WTC11 (cell line): Measurements from ENCODE around the gene PAPLN. TPM values are rescaled to one million over a fixed set of nuclear protein-coding genes. Genes with fewer than 3 reads are reported as not detected.

Experiments used
- ATAC-seq: fragments of 200-7000 bp; cut with Tn5 transposase; 2 replicates; pipeline ENCODE4 v1.10.0; 2021; ENCODE audit warnings: mild to moderate bottlenecking, moderate library complexity
- CTCF ChIA-PET: fragments of 300-600 bp; sonication (Branson Sonifier 250); formaldehyde crosslinking; loops from one replicate; lab custom pipeline; 2021; ENCODE audit warnings: antibody characterized with exemption; lab: Charles Lee
- POLR2A ChIA-PET: fragments of 350-600 bp; sonication (Branson Sonifier 250); formaldehyde crosslinking; loops from one replicate; lab custom pipeline; 2021; ENCODE audit warnings: antibody characterized with exemption; lab: Charles Lee
- DNase-seq: peaks from one replicate; pipeline ENCODE4 v3.0.0; 2021; ENCODE audit warnings: low spot score
- H3K27ac Mint-ChIP-seq: 2 replicates; pipeline ENCODE4 v1.8.0; 2021; ENCODE audit warnings: mixed read lengths
- H3K27me3 Mint-ChIP-seq: 2 replicates; pipeline ENCODE4 v1.8.0; 2021; ENCODE audit warnings: low read depth, mild to moderate bottlenecking, moderate library complexity, mixed read lengths
- H3K36me3 Mint-ChIP-seq: 2 replicates; pipeline ENCODE4 v1.8.0; 2021; ENCODE audit warnings: mixed read lengths
- H3K4me1 Mint-ChIP-seq: 2 replicates; pipeline ENCODE4 v1.8.0; 2022; ENCODE audit warnings: mixed read lengths
- H3K4me3 Mint-ChIP-seq: 2 replicates; pipeline ENCODE4 v1.8.0; 2021; ENCODE audit warnings: mild to moderate bottlenecking, moderate library complexity, mixed read lengths
- H3K9me3 Mint-ChIP-seq: 2 replicates; pipeline ENCODE4 v1.8.0; 2021; ENCODE audit warnings: mixed read lengths
- ETV6 ChIP-seq: sonication (generic); formaldehyde crosslinking; IDR thresholded peaks from 2 replicates; pipeline ENCODE4 v1.8.1; 2022; ENCODE audit warnings: mild to moderate bottlenecking, missing genetic modification reagents
- FOXJ3 ChIP-seq: sonication (generic); formaldehyde crosslinking; IDR thresholded peaks from 2 replicates; pipeline ENCODE4 v1.9.0; 2021; ENCODE audit warnings: missing genetic modification reagents, mild to moderate bottlenecking, borderline replicate concordance
- FOXK1 ChIP-seq: sonication (generic); formaldehyde crosslinking; IDR thresholded peaks from 2 replicates; pipeline ENCODE4 v1.8.0; 2022; ENCODE audit warnings: mild to moderate bottlenecking, moderate library complexity, missing genetic modification reagents
- HMGXB4 ChIP-seq: sonication (generic); formaldehyde crosslinking; IDR thresholded peaks from 2 replicates; pipeline ENCODE4 v1.8.1; 2023; ENCODE audit warnings: mild to moderate bottlenecking, moderate library complexity, missing genetic modification reagents
- MAX ChIP-seq: sonication (generic); formaldehyde crosslinking; IDR thresholded peaks from 2 replicates; pipeline ENCODE4 v1.8.0; 2022; ENCODE audit warnings: mild to moderate bottlenecking, missing genetic modification reagents
- NFATC4 ChIP-seq: fragments of 250-450 bp; sonication (Bioruptor Pico); IDR thresholded peaks from 2 replicates; pipeline ENCODE4 v1.9.0; 2021; ENCODE audit warnings: mild to moderate bottlenecking
- ZNF121 ChIP-seq: sonication (generic); formaldehyde crosslinking; IDR thresholded peaks from 2 replicates; pipeline ENCODE4 v1.8.0; 2023; ENCODE audit warnings: missing genetic modification reagents
- ZNF532 ChIP-seq: fragments of 250-450 bp; sonication (Bioruptor Pico); IDR thresholded peaks from 2 replicates; pipeline ENCODE4 v1.9.0; 2021; ENCODE audit warnings: mild to moderate bottlenecking, borderline replicate concordance
- total RNA-seq: library from RNA; stranded (reverse); gene quantifications from 3 replicates; pipeline ENCODE4 v1.2.3, GENCODE V29; 2021
- TF ChIP-seq, protein P1 (sequence below): fragments of 250-450 bp; sonication (Bioruptor Pico); IDR thresholded peaks from 2 replicates; pipeline ENCODE4 v1.9.0; 2021; ENCODE audit warnings: moderate library complexity, mild to moderate bottlenecking, inconsistent platforms, borderline replicate concordance
- TF ChIP-seq, protein P2 (sequence below): fragments of 250-450 bp; sonication (Bioruptor Pico); conservative IDR thresholded peaks from 2 replicates; pipeline ENCODE4 v1.9.0; 2021; ENCODE audit warnings: mild to moderate bottlenecking
- TF ChIP-seq, protein P3 (sequence below): sonication (generic); formaldehyde crosslinking; IDR thresholded peaks from 2 replicates; pipeline ENCODE4 v1.8.1; 2023; ENCODE audit warnings: mild to moderate bottlenecking, missing genetic modification reagents, moderate library complexity

Gene PAPLN
- total RNA-seq, 1 experiment from 2014 or later = 9.3 TPM

GRCh38 chr14:73235531-73236155, 1.7 kb upstream of the PAPLN start (continued):
- no peak for TF ChIP-seq HMGXB4 (CRISPR knock-in tag)
- TF ChIP-seq, protein P1, sequence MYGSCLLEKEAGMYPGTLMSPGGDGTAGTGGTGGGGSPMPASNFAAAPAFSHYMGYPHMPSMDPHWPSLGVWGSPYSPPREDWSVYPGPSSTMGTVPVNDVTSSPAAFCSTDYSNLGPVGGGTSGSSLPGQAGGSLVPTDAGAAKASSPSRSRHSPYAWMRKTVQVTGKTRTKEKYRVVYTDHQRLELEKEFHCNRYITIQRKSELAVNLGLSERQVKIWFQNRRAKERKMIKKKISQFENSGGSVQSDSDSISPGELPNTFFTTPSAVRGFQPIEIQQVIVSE (CRISPR knock-in tag) = no peak
- TF ChIP-seq FOXJ3 (CRISPR knock-in tag) = no peak
- TF ChIP-seq, protein P2, sequence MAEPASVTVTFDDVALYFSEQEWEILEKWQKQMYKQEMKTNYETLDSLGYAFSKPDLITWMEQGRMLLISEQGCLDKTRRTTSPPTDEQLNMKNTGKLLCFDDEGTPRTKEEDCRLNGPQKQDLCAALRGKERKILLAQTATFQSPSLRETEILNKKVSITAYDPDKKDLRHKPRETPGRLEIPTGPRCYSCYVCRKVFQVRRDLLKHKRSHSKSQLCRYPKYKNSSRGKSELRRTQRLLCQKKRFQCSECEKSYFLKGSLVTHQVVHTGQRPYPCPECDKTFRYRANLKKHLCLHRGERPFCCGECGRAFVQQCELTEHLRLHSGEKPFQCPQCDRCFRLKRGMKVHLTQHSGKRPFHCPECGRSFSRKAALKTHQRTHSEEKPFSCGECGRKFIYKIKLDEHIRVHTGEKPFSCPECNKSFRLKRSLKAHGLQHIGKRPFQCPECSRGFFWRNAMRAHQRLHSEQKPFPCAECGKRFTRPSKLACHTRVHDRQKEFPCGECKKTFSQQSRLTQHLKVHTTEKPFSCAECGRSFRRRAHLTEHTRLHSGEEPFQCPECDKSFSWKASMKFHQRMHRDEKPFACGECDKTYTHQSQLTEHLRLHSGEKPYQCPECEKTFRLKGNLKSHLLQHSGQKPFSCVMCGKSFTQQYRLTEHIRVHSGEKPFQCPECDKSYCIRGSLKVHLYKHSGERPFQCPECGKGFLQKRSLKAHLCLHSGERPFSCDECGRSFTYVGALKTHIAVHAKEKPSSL (CRISPR knock-in tag) = no peak

GRCh38 chr14:73236157-73236556, 1.1 kb upstream of the PAPLN start:
- Mint-ChIP-seq H3K27me3 (peaks cover 49% of the 10 kb centered on the region), H3K4me1 (peaks cover 68% of the 10 kb centered on the region)
- POLR2A ChIA-PET = interaction anchor here (0.6 kb wide), 1 partner anchor 21 kb away, joined by 3 read pairs; no protein-coding TSS in a partner anchor

More at GRCh38 chr14:73236157-73236556, 1.1 kb upstream of the PAPLN start:
- H3K27ac Mint-ChIP-seq = peak overlapping the region; percentile 12; the same call in 1 of the 2 replicates
- TF ChIP-seq MAX (CRISPR knock-in tag) (peak; percentile 27; the same call in 1 of the 2 replicates), NFATC4 (CRISPR knock-in tag) (no peak), FOXK1 (CRISPR knock-in tag) (peak; percentile 29; the same call in 1 of the 2 replicates), ZNF532 (CRISPR knock-in tag) (no peak), ETV6 (CRISPR knock-in tag) (0 out of 2 replicates have a peak, but pooled peaks have one; percentile 19), ZNF121 (CRISPR knock-in tag) (no peak)
- TF ChIP-seq, protein P3, sequence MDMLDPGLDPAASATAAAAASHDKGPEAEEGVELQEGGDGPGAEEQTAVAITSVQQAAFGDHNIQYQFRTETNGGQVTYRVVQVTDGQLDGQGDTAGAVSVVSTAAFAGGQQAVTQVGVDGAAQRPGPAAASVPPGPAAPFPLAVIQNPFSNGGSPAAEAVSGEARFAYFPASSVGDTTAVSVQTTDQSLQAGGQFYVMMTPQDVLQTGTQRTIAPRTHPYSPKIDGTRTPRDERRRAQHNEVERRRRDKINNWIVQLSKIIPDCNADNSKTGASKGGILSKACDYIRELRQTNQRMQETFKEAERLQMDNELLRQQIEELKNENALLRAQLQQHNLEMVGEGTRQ (CRISPR knock-in tag) = 0 out of 2 replicates have a peak, but pooled peaks have one; percentile 14
- DNase-seq = no peak
- CTCF ChIA-PET = interaction anchor here (0.8 to 1.7 kb wide), 10 partner anchors 13 to 616 kb away, joined by 3 to 10 read pairs (median 5); partner anchors contain the start of genes PSEN1 and PTGR2
- H3K4me3 Mint-ChIP-seq = peak overlapping the region; percentile 75
- no peaks in the 10 kb centered on the region for H3K9me3 Mint-ChIP-seq
- ATAC-seq = no peak
- H3K36me3 Mint-ChIP-seq = no peaks in the 10 kb centered on the region
